Endothelial cell of umbilical vein (primary cell): ENCODE results near the gene PHLPP2. TPM values are rescaled to one million over a fixed set of nuclear protein-coding genes. Genes with fewer than 3 reads are reported as not detected.

Experiments used
- BruUV-seq: library from RNA; stranded (reverse); fragments of 400-500 nt; replicated peaks from 2 replicates; lab custom pipeline; 2021; lab: Mats Ljungman, UMichigan
- CTCF ChIA-PET: fragments of 300-600, 350-600 bp; sonication (Branson Sonifier 250); formaldehyde crosslinking; loops from one replicate; lab custom pipeline; 2021; ENCODE audit warnings: antibody characterized with exemption, inconsistent platforms; lab: Charles Lee
- POLR2A ChIA-PET: fragments of 300-600, 350-600 bp; sonication (Branson Sonifier 250); formaldehyde crosslinking; loops from one replicate; lab custom pipeline; 2021; ENCODE audit warnings: antibody characterized with exemption, inconsistent platforms; lab: Charles Lee
- DNase-seq: peaks from one replicate; pipeline ENCODE4 v3.0.0-alpha.2; 2011; ENCODE audit warnings: low read depth, low spot score
- FAIRE-seq: peaks from 2 replicates; lab custom pipeline; 2011; peaks lifted over from hg19 to GRCh38; lab: Jason Lieb, UNC
- H2AFZ ChIP-seq: 2 replicates; pipeline ENCODE4 v1.6.0; 2012; ENCODE audit warnings: low read depth, low read length, control low read depth, inconsistent platforms
- H3K27ac ChIP-seq: 2 replicates; pipeline ENCODE4 v1.5.1; 2011; ENCODE audit warnings: low read depth, mild to moderate bottlenecking, control low read depth, low read length, moderate library complexity; ENCODE audit not compliant: insufficient read depth
- H3K27me3 ChIP-seq, 2 experiments: 2 replicates each; pipeline versions ENCODE4 v1.6.0 to v1.6.1; 2011; ENCODE audit warnings: low read length in 2 of 2, mixed read lengths in 1 of 2; ENCODE audit not compliant: control insufficient read depth in 2 of 2, insufficient read depth in 2 of 2
- H3K36me3 ChIP-seq, 2 experiments: 2 replicates in 1 of 2; 3 replicates in 1 of 2; pipeline ENCODE4 v1.5.1; 2011; ENCODE audit warnings: low read length in 2 of 2, mild to moderate bottlenecking in 1 of 2, moderate library complexity in 1 of 2; ENCODE audit not compliant: control insufficient read depth in 2 of 2, insufficient read depth in 2 of 2; ENCODE audit errors: extremely low read depth in 1 of 2
- H3K4me1 ChIP-seq: 3 replicates; pipeline ENCODE4 v1.5.1; 2011; ENCODE audit warnings: mild to moderate bottlenecking, low read length; ENCODE audit not compliant: control insufficient read depth, insufficient read depth; ENCODE audit errors: extremely low read depth
- H3K4me2 ChIP-seq: 2 replicates; pipeline ENCODE4 v1.6.1; 2011; ENCODE audit warnings: low read length, control low read depth, mixed read lengths; ENCODE audit not compliant: insufficient read depth
- H3K4me3 ChIP-seq, 3 experiments: fragments of 200-600 bp in 1 of 3; sonication (generic), shearing (Covaris generic) in 1 of 3; replicated peaks in 1 of 3; 2 replicates each; pipeline ENCODE4 v1.5.1; 2011 to 2016; ENCODE audit warnings: control low read depth in 3 of 3, low read length in 3 of 3, mild to moderate bottlenecking in 2 of 3, inconsistent platforms in 1 of 3, low read depth in 1 of 3, moderate library complexity in 1 of 3; ENCODE audit not compliant: insufficient read depth in 1 of 3
- H3K79me2 ChIP-seq: 2 replicates; pipeline ENCODE4 v1.6.0; 2012; ENCODE audit warnings: low read length, inconsistent platforms; ENCODE audit not compliant: control insufficient read depth, insufficient read depth
- H3K9ac ChIP-seq: replicated peaks from 2 replicates; pipeline ENCODE3; 2011; ENCODE audit warnings: low read length, control low read depth; ENCODE audit not compliant: insufficient read depth; ENCODE audit errors: extremely low read depth
- H3K9me1 ChIP-seq: replicated peaks from 3 replicates; pipeline ENCODE4 v1.6.0; 2011; ENCODE audit warnings: mild to moderate bottlenecking, low read length; ENCODE audit not compliant: control insufficient read depth, insufficient read depth; ENCODE audit errors: extremely low read depth
- H3K9me3 ChIP-seq: replicated peaks from 2 replicates; pipeline ENCODE4 v1.5.1; 2012; ENCODE audit warnings: low read length, inconsistent platforms; ENCODE audit not compliant: control insufficient read depth, insufficient read depth
- H4K20me1 ChIP-seq: replicated peaks from 2 replicates; pipeline ENCODE3; 2011; ENCODE audit warnings: mild to moderate bottlenecking, low read length; ENCODE audit not compliant: control insufficient read depth, insufficient read depth; ENCODE audit errors: extremely low read depth
- EZH2 ChIP-seq: IDR thresholded peaks from 2 replicates; pipeline ENCODE4 v1.6.1; 2012; ENCODE audit warnings: borderline replicate concordance, low read depth, mild to moderate bottlenecking, moderate library complexity, low read length, inconsistent platforms; ENCODE audit not compliant: severe bottlenecking
- FOS ChIP-seq: IDR thresholded peaks from 2 replicates; pipeline ENCODE4 v1.6.1; 2011; ENCODE audit warnings: mild to moderate bottlenecking, low read length, moderate library complexity, borderline replicate concordance; ENCODE audit not compliant: insufficient read depth
- GATA2 ChIP-seq: IDR thresholded peaks from 2 replicates; pipeline ENCODE4 v1.7.0; 2011; ENCODE audit warnings: low read depth, mild to moderate bottlenecking, moderate library complexity, mixed read lengths, low read length; ENCODE audit not compliant: insufficient read length, insufficient read depth
- JUN ChIP-seq: IDR thresholded peaks from 2 replicates; pipeline ENCODE4 v1.6.1; 2011; ENCODE audit warnings: borderline replicate concordance, low read depth; ENCODE audit not compliant: insufficient read length, insufficient read depth
- MYC ChIP-seq: IDR thresholded peaks from one replicate; pipeline ENCODE4 v1.6.1; 2011; ENCODE audit warnings: mild to moderate bottlenecking, low read depth, low read length
- POLR2A ChIP-seq: IDR thresholded peaks from 2 replicates; pipeline ENCODE4 v1.6.1; 2012; ENCODE audit warnings: low read depth, mild to moderate bottlenecking, control low read depth, low read length
- POLR2AphosphoS5 ChIP-seq: IDR thresholded peaks from 2 replicates; pipeline ENCODE4 v1.6.1; 2012; ENCODE audit warnings: low read depth, mild to moderate bottlenecking, control low read depth, low read length, moderate library complexity; ENCODE audit not compliant: insufficient read depth
- dilution Hi-C: fragments of 300-500 bp; cut with MboI; formaldehyde crosslinking; loops from one replicate; pipeline ENCODE4 v1.15.0; 2019; ENCODE audit warnings: low sequenced_read_pairs; ENCODE audit not compliant: extremely low pct_ligation_motif_present
- intact Hi-C: fragments of 100-400 bp; cut with micrococcal nuclease; formaldehyde crosslinking; loops from one replicate; pipeline ENCODE4 v1.10.0; 2022
- polyA plus RNA-seq, 4 experiments: library from polyadenylated mRNA; depleted of rRNA in 3 of 4; stranded (reverse) in 3 of 4; unstranded in 1 of 4; fragments of >200 nt; gene quantifications; 2 replicates each; pipeline versions ENCODE4 v1.2.1 to v1.2.3, GENCODE V29; 2011 to 2012; ENCODE audit warnings: missing spikeins in 1 of 4
- total RNA-seq: library from RNA; stranded (reverse); gene quantifications from 2 replicates; pipeline ENCODE4 v1.2.3, GENCODE V29; 2021
- TF ChIP-seq, protein P1 (sequence below), 2 donors: IDR thresholded peaks; 1 replicate in 1 of 2; 2 replicates in 1 of 2; pipeline ENCODE4 v1.5.1; 2011; ENCODE audit warnings: low read length in 2 of 2, mild to moderate bottlenecking in 2 of 2, moderate library complexity in 2 of 2, control low read depth in 1 of 2, inconsistent platforms in 1 of 2, low read depth in 1 of 2; ENCODE audit not compliant: insufficient read depth in 1 of 2; ENCODE audit errors: extremely low read depth in 1 of 2
- TF ChIP-seq, protein P2 (sequence below): IDR thresholded peaks from 2 replicates; pipeline ENCODE4 v1.6.1; 2011; ENCODE audit not compliant: insufficient read depth, insufficient read length

PHLPP2 gene
- total and polyA plus RNA-seq, 2 donors (not counting 3 experiments of a cell fraction or from before 2014, with no cell fraction given), result 4.1 to 8.0 TPM

- H3K9me1 ChIP-seq, result no peaks in the 10 kb centered on the region
- no peak for FAIRE-seq
- no peak overlapping the region for H3K4me3 ChIP-seq
- ChIA-PET POLR2A (no interaction called here), CTCF (no interaction called here)
- no peaks in the 10 kb centered on the region for H3K9me3 ChIP-seq
- no peaks in the 10 kb centered on the region for H4K20me1 ChIP-seq
- H3K79me2 ChIP-seq, result no peaks in the 10 kb centered on the region
- H3K4me1 ChIP-seq, result no peaks in the 10 kb centered on the region
- no peak overlapping the region for H3K27ac ChIP-seq
- TF ChIP-seq POLR2A (no peak), POLR2AphosphoS5 (no peak), MYC (no peak), FOS (no peak), JUN (no peak), GATA2 (no peak), EZH2 (no peak)
- TF ChIP-seq, protein P1, sequence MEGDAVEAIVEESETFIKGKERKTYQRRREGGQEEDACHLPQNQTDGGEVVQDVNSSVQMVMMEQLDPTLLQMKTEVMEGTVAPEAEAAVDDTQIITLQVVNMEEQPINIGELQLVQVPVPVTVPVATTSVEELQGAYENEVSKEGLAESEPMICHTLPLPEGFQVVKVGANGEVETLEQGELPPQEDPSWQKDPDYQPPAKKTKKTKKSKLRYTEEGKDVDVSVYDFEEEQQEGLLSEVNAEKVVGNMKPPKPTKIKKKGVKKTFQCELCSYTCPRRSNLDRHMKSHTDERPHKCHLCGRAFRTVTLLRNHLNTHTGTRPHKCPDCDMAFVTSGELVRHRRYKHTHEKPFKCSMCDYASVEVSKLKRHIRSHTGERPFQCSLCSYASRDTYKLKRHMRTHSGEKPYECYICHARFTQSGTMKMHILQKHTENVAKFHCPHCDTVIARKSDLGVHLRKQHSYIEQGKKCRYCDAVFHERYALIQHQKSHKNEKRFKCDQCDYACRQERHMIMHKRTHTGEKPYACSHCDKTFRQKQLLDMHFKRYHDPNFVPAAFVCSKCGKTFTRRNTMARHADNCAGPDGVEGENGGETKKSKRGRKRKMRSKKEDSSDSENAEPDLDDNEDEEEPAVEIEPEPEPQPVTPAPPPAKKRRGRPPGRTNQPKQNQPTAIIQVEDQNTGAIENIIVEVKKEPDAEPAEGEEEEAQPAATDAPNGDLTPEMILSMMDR (IDR thresholded peaks at IDR 0.05; ENCODE audit: extremely low read depth in 1 of 2, insufficient read depth in 1 of 2, low read depth in 1 of 2, low read length in 2 of 2), result no peak
- TF ChIP-seq, protein P2, sequence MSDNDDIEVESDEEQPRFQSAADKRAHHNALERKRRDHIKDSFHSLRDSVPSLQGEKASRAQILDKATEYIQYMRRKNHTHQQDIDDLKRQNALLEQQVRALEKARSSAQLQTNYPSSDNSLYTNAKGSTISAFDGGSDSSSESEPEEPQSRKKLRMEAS, result no peak
- H3K9ac ChIP-seq, result no peak overlapping the region
- BruUV-seq, result TSS peak; percentile 15
- no peak overlapping the region for H2AFZ ChIP-seq
- dilution Hi-C loops (no loop called here), intact Hi-C loops (no loop called here)
- no peaks in the 10 kb centered on the region for H3K27me3 ChIP-seq
- H3K4me2 ChIP-seq, result no peak overlapping the region
- H3K36me3 ChIP-seq, result peaks cover 3 to 7% of the 10 kb centered on the region in 2 experiments
- no peak for DNase-seq
Observed at GRCh38 chr16:71647391-71647790, 77.1 kb downstream of the PHLPP2 start.
